AG08396 (cell line): ENCODE measurements around the gene ALG14.
A peak's percentile ranks its signal among the peaks of the same experiment; 100 is the strongest.
"Not testable (repeated sequence)": the region's sequence is repeated elsewhere in the genome, so short reads cannot be mapped to it uniquely, and the experiment has no call there.

Experiments used
- DNase-seq: peaks from one replicate; pipeline ENCODE4 v3.0.0; 2012; ENCODE audit warnings: low spot score, mixed read lengths

The ALG14 gene

DNA sequence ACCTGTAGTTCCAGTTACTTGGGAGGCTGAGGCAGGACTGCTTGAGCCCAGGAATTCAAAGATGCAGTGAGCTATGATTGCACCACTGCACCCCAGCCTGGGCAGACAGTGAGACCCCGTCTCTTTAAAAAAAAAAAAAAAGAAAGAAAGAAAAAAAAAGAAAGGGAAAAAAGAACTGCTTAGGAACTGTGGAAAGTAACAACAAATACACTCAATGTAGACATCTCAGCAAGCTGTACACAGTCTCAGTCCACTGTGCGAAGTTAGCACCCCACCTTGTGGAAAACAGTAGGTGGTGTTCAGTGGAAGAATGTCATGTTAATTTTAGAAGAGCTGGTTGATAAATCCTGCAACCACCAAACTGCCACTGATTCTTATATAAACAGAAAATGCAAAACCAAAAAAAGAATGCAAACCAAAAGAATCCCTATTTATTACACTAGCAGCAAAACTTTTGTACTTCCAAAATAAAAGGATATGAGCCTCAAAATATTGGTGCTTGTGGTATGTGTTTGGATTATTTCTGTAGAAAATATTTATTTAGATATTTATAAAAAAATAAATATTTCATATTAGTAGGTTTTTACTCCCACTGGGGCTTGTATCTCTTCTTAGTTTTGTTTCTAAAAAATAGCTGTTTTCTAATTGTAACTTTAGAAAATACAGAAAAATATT, 31.1 kb downstream of the ALG14 start:
- DNase-seq: peak; percentile 68

DNA sequence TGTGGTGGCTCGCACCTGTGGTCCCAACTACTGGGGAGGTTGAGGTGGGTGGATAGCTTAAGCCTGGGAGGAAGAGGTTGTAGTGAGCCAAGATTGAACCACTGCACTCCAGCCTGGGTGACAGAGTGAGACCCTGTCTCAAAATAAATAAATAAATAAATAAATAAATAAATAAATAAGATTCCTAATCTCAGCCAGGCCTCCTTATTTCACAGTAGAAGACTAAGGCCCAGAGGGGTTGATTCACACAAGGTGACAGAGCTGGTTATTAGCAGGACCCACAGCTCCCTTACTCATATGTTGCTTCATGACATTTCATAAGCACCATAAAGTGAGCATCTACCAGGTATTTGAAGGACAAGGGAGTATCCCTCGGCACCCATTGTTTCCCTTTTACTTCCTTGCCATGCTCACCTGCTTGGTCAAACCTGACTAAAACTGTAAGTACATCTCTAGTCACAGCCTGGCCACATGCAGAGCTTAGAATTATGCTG, 32.7 kb downstream of the ALG14 start:
- DNase-seq: no peak

DNA sequence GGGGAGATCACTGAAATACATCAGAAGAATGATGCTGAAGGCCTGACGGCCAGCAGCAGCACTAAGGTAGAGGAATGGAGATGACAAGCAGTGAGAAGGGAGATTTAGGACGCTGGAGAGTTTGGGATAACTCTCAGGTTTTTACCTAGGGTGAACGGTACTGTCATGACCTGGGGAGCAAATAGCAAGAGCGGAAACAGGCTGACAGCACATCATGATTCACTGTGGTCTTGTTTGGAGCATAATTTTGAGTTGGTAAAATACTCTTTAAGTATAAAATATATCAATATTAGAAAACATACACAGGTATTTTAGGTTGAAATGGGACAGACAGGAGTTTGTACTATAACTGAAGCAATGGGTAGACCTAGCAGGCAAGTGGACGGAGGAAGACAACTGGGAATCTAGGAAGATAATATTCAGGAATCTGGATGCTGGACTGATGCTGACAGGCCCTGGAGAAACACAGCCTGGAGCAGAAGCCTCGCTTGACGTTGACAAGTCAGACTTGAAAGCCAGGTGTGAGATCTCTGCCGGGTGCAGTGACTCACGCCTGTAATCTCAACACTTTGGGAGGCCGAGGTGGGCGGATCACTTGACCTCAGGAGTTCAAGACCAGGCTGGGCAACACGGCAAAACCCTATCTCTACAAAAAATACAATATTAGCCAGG, 33.3 kb downstream of the ALG14 start:
- no peak for DNase-seq

DNA sequence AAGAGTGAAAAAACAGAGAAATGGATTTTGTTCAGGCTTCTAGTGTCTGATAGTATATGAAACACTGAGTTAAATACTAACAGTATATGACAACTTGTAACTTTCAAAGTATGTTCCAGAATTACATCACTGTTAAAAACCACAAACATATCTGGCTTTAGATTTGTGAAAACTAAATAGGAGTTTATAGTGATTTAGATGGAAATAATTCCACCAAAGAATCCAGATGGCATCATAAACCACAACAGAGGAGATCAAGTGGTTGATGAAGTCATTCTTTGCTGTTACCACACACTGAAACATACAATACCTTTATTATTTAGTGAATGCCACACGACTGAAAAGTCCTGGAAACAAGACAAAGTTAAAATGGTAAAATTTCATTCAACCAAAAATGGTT, 37.2 kb downstream of the ALG14 start:
- DNase-seq: peak; percentile 27

DNA sequence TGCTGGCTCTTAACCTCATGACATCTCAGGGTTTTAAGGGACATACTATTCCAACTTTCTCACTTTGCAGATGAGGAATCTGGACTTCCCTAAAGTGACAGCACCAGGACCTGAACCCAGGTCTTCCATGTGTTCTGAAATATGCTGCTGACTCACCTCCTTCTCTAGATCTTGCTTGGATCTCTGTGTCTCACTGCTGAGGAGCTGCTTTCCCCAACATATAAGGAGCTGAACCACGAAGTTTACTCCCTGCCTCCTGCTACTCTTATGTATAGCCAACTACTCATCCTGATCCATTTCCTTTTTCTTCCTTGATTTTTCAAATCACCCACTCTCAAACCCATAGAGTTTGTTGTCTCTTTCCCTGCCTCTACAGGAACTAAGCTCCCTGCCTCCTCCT, 38.2 kb downstream of the ALG14 start:
- DNase-seq: no peak

DNA sequence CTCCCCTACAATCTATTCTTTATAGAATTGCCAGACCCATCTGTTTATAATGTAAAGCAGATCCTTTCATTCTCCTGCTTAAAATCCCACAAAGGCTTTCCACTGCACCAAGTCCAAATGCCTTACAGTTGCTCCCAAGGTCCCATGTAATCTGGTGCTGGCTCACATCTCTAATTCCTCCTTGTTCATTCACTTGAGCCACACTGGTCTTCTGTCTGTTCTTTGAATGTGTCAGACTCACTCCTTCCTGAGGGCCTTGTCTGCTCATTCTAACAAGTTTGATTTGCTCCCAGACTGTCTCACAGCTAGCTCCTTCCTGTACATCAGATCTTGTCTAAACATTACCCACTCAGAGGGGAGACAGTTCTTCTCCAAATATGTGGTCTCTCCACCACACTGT, 38.9 kb downstream of the ALG14 start:
- DNase-seq: no peak

DNA sequence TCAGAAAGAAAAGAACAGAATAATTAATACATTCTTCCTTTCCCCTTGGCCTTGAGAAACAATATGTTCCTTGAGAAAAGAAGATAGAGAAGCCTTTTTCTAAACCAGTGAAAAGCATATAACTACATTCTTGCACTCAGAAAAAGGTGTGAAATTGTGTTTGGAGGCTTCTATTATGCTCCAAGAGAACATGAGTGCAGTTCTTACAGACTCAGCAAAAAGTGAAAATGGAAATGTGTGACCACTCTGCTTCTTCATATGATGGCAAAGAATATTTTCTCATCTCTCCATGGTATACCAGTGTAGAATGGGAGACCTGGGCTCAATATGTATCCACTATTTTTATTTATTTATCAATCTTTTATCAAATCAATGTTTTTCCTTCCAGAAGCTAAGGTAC, 43.2 kb downstream of the ALG14 start:
- DNase-seq: no peak

DNA sequence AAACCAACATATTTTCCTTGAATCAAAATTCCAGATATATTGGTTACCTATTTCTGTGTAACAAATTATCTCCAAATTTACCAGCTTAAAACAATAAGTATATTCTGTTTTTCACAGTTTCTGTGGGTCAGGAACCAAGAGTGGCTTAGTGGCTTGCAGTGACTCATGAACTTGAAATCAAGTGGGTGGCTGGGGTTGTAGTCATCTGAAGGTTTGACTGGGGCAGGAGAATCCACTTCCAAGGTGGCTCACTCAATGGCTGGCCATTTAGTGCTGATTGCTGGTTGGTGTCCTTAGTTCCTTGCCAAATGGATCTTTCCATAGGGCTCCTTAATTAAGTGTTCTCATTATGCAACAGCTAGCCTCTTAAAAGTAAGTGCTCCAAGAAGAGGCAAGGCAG, 43.8 kb downstream of the ALG14 start:
- no peak for DNase-seq

DNA sequence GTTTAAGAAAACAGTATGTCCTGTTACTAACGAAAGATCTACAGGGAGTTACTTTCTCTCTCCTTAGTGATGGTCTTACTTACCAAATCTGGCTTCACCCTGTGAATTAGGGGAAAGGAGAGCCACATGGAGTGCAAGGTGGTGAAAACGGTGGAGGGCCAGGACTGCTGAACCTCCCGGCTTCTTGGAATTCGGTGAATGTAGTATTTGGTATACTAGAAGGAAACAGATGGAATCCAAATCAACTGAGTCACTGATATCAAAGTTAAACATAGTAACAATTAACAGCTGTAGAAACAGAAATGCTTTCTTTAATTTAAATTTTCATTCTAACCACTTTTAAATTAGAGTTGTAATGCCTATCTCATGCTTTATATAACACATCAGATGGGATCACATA, 45.7 kb downstream of the ALG14 start:
- DNase-seq: peak; percentile 31

DNA sequence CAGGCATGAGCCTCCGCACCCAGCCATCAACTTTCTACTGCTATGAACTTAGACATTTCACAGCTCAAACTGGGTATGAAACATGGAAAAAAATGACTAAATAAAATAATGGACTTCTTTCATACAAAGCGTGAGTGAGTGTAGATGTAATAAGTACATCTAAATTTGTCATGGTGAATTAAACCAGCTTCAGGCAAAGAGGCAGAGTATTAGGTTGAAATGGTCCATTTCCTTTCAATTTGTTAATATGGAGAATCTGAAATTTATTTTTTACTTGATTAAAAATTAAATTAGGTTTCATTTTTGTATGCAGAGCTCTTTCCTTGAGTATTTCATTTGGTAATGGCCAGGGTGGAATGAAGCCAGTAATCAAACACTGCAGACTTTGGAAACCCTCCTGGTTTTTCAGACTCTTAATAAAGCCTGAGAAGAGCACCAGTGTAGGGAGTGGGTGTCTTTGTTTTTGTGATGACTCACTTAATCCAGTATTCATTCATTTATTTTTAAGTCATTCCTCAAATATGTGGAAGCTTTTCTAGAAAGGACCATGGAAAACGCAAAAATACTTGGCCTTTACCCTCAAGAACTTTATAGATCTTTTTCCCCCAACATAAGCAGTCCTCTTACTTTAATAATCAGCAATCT, 49.2 kb downstream of the ALG14 start:
- DNase-seq: peak; percentile 41

DNA sequence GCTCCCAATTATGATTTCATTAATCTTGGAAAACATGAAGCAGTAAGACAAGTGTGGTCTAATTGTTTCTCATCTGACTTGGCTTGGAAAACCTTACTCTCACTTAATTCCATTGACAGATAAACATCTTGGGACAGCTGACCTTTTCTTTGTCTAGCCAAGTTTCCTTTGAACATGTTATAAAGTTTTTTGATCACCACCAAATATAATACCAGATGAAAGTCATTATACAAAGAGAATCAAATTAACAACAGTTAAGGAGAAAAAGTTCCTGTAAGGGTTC, 50.2 kb downstream of the ALG14 start:
- DNase-seq: no peak

DNA sequence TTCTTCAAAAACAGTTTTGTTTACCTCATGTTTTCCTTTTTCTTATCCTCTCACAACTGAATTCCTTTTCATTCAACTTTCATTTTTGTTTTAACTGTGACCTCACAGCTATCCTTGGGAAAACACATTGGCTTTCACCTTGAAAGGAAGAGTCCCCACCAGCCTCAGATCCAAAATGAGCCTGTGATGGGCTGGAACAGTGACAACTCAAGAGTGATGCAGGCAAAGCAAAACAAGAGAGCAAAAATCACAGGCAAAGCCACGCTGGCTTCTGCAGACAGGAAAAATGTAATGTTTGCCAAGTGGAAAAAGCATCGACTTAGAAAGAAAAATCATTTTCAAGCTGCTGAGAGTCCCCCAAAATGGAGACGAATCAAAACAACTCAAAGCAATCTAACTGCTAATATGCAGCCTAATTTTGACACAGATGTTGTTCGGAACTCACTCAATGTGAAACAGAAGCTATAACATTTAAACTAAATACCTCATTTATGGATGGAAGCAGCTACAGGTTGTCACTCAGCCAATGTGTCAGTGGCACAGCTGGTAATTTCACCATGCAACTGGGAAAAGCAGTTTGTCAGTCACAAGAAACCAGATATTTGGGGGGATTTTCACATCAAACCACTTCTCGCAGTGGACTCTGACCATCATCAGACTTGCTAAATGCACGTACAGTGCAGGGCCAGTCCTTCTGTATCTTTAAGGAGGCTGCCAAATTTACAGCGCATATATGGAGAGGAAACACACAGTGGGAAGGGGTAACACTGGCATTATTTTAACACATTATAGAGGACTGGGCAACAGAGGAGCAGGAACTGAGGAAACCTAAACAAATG, 50.7 kb downstream of the ALG14 start:
- DNase-seq: no peak

DNA sequence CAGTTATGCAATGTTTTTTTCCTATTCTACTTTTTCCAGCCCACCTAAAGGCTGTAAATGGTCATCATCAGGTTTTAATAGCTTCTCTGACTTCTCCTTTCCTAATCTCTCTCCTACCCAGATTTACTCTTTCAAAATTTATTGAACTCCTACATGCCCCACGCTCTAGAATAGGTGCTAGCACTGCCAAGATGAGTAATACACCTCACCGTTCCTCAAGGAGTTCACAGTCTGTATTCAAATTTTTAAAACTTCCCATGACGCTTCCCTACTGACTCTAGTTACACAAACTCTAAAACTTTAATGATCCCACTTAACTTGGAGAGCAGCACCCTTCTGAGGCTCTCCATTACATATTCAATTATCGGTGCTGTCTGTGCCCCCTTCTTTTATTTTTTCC, 51.6 kb downstream of the ALG14 start:
- no peak for DNase-seq

DNA sequence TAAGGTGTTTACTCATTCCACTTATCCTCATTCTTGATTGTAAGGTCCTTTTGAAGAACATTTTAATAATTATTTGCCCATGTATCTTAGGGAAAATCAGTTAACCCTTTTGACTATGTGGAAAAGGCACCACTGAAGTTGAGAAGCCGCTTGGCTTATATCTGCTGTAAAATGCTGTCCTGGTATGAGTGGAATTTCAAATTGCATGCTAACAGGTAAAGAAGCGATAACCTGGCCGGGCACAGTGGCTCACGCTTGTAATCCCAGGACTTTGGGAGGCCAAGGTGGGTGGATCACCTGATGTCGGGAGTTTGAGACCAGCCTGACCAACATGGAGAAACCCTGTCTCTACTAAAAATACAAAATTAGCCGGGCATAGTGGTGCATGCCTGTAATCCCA, 53.3 kb downstream of the ALG14 start:
- DNase-seq: not testable (repeated sequence)

DNA sequence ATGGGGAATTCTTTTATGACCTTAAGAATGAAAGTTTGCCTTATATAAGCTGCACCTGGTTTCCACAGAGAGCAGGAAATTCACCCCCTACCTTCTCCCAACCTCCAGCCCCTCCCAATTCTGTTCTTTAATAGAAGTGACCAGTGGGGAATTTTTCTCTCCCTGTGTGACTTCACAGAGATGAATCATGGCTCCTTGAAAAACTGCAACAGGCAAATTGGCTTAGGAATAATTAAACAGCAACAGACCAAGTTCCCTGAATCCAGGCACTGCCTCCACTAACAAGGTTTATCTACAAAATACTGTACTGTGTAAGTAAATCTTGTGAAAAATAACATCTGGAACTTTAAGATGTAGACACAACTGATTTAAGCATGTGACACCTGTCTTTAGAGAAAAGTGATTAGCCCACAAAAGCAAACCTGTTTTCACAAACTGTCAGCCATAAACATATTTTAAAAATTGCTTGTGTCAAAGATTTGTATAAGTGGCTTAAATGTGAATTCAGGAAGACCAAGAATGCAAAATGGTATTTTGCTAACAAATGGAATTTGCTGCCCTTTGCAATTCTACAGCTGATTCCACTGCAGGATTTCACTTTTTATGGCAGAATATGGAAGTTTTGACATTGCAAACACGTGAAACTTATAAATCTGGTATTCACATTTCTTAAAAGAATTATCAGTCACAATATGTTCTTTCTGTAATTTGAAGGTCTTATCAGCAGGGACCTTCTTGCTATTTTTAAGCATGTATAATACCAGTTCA, 54.0 kb downstream of the ALG14 start:
- no peak for DNase-seq

DNA sequence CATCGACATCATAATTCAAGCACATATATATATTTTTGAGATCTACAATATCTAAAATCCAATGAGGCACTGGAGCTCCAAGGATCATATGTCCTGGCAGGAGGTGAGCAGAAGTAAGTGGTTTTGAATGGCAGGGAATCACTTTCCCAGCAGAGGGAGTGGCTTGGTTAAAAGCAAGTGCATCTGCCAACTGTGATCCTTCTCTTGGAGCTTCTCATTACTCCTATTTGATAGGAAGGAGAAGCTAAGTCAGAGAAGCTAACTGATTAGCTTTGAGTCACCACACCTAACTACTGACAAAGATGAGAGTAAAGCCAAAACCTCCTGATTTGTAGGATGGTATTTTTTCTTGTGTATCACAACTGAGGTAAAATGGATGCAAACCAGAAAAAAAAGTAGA, 55.0 kb downstream of the ALG14 start:
- DNase-seq: no peak

DNA sequence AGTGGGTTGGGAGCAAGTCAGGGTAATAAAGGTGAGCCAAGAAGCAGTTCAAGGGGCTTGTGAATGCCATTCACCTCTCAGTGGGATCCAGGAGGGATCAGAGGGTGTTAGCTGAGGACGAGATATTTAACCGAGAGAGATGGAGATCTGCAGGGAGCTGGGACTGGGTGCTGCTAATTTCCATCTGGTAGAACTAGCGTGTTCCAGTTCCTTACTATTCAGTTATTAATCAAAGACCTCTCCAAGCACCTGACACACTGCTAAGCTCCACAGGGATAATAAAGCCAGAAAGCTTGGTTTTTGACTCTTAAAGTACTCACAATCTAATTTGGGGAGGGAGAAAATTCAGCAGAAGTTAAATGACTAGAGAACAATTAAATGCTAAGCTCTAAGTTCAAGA, 57.7 kb downstream of the ALG14 start:
- no peak for DNase-seq

DNA sequence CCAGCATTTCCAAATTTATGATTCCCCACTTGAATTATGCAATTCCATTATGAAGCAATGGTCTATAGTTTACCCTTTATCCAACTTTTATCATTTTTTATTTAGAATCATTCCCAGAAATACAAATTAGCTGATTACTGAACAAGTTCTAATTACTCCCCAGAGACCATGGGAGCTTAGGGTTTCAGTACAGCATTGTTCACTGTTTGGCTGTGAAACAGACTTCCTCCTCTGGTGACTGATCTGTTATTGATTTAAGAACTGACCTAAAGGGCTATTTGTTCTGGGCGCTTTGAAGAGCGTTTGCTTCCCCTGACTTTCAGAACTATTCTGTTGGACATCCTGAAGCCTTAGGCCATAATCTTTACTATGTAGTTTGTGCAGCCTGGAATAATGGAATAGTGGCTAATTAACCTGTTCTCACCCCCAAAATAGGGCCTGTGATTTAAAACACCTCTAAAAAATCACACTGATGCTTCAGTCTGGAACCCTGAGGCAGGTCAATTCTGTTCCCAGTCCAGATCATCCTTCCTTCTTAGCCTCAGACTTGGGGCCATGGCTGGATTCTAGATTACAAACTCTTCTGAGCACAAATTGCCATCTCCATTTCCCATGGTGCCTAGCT, 58.7 kb downstream of the ALG14 start:
- no peak for DNase-seq

DNA sequence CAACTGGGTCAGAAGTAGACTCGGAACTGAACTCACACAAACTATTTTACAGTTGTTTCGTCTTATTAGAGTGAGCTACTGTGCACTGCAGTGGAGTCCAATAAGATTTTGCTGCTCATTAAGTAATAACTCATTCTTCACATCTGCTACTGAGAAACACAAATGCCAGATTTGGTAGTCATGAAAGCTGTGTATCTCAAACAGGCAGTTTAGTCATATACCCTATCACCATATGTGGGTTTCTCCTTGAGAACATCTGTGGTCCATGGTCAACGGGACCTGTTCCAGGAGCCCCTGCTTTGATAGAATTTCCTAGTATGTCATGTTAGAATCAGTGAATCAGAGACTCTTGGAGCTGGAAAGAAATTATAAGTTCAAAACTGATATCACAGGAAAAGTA, 60.4 kb downstream of the ALG14 start:
- DNase-seq: peak; percentile 48

DNA sequence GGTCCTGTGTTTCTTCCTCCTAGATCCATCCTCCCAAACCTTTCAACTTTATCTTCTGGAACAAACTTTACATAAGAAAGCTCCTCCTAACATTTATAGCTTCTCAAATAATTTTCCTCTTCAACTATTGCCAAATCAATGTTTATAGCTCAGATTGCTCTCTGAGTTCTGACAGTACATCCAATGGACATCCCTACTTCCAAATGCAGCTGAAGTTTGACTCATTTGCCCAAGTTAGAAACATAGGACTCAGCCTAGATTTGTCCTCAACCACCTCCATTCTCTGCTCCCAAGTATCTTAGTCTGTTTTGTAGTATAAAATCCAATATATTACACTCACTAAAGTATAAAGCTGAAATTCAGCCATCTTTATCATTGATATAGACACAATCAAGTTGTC, 62.6 kb downstream of the ALG14 start:
- DNase-seq: no peak

DNA sequence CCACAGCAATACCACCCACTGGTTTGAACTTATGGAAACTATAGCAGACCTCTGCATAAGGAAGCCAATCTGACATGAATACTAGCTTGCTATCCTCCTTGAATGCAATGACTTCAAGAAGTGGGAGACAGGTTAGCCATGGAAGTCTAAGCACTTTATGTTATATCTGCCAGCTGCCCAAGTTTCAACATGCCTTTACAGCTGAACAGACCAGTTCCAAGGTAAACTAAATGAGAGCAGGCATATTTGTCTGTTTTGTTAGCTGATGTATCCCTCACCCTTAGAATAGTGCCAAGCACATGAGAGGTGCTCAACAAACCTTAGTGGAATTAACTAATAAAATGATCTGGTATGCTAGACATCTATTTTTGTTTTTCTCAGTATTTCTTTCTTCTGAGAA, 65.1 kb downstream of the ALG14 start:
- no peak for DNase-seq

DNA sequence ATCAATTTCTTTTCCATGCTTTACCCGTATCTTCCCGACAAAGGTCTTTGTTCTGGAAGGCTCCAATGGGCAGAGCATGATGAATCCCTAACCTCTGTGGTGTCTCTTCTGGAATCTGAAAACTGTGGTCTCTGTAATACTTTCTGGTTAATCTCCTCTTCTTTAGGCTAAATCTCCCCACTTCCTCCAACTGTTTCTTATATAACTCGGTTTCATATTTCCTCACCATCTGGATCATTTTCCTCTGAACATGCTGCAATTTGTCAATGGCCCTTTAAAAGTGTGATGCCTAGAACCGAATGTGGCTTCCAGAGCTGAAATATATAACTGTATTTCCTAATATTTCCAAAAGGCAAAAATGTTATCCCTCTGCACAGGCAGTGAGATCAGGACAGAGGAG, 66.1 kb downstream of the ALG14 start:
- no peak for DNase-seq
